Measurements from ENCODE around the gene CDK8.
"Not testable (repeated sequence)": the region's sequence is repeated elsewhere in the genome, so short reads cannot be mapped to it uniquely, and the experiment has no call there.

Gene CDK8

DNA sequence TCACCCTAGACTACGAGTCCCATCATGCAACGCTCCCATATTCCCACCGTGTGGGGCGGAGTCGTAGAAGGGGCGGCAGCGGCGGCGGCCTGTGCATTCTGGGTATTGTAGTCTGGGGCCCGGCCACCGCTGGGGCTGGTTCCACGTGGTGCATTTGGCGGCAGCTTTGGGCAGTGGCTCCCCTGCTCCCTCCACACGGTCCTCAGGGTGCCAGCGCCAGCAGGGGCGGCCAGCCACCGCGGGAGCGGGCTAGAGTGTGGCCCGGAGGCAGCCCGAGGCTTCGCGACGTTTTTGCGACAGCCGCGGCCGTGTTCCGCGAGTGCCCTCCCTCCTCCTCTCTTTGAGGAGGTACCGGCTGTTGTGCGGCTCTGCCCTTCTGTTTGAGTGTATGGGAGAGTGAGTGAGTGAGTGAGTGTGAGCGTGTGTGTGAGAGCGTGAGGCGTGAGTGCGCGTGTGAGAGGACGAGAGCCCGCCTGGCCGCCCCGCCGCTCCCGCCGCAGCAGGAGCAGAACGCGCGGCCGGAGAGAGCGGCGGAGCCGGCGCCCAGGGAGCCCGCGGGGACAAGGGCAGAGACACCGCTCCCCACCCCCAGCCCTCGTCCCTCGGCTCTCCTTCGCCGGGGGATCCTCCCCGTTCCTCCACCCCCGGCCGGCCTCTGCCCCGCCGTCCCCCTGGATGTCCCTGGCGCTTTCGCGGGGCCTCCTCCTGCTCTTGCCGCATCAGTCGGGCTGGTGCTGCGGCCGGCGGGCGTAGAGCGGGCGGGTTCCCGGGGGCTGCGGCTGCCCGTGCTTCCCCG, at the start of gene CDK8:
CDK8 (plus strand) TSS at position 343 of the 796 bp plus-strand sequence. CDS start 513 bp downstream, outside the sequence.
- peak; percentile 96 for DNase-seq

DNA sequence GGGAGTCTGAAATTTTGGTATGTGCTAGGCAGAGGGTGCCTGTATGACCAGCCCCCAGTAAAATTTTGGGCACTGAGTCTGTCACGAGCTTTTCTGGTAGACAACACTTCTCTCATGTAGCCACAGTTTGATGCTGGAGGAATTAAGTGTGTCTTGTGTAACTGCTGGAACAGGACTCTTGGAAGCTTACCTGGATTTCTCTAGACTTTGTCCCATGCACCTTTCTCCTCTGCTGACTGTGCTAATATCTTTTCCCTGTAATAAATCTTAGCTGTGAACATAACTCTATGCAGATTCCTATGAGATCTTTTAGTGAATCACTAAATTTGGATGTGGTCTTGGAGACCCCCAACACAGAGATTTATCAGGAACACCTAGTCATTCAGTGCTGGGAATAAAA, 45.6 kb upstream of the CDK8 start:
- no peak for DNase-seq

DNA sequence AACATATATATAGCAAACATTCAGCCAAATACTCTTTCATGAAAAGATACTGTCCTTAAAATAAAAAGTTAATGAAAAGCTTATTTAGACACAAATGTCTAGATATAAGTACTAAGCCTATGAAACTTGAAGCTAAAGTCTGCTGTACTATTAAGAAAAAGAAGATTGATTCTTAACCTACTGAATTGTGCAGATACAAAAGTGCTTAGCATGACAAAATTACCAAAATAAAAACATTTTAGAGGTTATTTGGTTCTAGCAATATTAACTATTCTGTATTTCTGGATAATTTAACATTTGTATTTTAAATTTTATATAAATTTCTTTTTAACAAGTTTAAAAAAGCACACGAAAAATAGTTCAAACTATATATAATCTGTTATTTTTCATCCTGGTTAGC, 40.6 kb upstream of the CDK8 start:
- DNase-seq: no peak

DNA sequence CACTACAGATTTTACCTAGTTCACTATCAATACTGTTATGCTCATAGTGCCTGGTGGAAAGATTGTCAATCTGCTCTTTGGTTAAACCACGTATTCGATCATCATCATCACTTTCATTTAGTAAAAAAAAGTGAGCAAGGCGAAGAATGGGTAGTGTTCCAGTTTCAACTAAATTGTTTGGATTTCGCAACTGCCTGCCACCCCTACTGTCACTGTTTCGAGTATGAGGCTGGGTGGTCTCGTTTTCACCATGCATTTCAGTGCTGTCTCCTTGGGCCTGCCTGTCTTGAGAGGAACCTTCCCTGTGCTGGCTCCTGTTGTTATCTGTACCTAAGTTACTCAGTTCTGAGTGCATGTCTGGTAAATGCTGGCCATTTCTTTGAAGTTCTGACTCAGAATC, 39.9 kb upstream of the CDK8 start:
- no peak for DNase-seq

DNA sequence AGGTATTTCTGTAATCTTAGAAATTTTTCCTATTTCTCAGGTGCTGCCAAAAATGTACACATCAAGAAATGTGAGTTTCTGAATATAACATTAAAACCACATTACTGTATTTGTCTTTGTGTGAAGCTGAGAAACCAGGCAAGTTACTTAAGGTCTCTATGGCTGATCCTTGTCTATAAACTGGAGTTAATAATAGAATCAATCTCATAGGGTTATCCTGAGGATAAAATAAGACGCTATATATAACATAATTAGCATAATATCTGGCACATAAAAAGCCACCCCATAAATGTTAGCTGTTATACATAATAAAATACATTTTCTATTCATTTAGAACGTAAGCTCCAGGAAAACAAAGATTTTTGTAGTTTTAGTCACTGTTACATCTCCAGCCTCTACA, 37.9 kb upstream of the CDK8 start:
- DNase-seq: no peak

DNA sequence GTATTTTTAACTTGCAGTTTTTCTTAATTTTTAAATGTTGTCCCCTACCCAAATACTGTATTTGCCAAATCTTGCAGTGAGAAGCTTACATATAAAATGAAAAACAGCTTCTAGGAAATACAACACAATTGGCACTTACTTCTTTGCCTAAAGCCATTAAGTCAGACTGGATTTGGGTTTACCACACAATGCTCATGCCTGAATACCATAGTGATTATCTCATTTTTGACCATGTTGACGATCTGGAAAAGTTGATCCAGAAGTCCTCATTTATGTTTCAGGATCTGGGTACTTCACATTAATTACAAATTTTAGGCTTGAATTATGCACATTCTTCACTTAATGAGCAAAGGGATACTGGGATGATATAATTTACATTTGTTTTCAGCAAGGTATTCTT, 34.2 kb upstream of the CDK8 start:
- peak; percentile 26 for DNase-seq

DNA sequence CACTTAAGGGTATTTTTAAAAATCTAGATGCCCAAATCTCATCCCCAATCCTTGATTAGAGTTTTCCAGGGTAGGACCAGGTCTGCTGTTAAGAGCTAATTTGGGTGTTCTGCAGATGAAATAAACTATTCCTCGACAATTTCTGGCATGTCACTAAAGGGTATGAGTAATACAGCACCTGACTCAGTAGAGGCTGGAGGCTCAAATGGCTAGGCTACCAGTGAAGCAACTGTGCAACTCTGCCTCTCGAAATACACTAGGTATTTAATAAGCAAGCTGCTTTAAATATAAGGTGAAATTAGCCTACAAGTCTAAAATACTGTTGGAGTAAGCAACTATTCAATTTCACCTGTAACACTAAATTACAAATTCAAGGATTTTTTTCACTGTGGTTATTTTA, 33.4 kb upstream of the CDK8 start:
- DNase-seq: peak; percentile 28

DNA sequence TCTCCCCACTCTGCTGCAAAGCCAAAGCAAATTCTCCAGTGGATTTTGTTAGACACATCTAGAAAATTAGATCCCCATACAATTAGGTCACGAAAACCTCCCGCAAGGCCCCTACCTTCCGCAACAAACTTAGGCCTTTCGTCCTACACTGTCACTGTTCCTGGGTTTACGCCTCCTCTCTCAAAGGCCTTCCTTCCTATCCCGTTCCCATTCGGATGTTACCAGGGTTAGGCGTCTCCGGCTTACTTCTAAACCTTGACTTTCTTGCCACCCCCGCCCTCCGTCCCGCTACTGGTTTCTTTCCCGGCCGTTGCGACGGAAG, 32.6 kb upstream of the CDK8 start:
- no peak for DNase-seq

DNA sequence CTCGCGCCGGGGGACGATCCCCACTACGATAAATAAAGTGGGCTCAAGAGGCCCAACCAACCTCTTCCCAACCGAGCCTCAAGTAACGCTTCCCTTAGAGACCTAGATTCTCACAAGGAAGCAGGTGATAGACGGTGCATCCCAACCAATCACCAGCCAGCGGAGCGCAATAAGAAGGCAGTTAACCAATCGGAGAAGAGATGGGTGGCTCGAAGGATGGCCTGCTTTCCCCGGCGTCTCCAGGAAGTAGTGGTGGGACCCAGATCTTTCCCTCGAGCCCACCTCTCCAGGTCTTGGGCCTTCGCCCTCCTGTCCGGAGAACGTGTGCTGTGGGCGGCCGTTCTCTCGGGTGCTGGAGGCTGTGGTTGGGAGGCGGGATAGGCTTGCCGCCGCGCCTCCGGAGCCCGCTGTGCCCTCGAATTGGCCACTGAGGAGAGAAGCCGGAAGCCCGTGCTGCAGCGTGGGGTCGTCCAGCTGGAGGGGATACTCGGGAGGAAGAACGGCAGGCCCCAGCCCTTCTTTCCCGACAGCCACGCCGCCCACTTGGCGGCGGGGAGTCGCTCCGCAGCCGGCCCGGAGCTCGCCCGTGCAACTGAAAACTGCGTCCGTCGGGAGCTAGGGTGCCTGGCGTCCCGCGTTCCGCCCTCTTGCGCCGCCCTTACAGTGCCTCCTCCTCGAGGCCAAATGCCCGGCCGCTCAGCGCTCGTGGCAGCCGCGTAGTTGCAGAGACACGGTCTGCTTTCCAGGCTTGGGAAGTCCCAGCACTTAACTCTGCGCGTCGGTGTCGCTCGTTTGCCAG, 32.0 kb upstream of the CDK8 start, which contains the start of gene RNF6:
RNF6 (minus strand) TSS at position 594 of the 799 bp plus-strand sequence. CDS start 2,665 bp downstream, outside the sequence.
- DNase-seq: peak; percentile 99

DNA sequence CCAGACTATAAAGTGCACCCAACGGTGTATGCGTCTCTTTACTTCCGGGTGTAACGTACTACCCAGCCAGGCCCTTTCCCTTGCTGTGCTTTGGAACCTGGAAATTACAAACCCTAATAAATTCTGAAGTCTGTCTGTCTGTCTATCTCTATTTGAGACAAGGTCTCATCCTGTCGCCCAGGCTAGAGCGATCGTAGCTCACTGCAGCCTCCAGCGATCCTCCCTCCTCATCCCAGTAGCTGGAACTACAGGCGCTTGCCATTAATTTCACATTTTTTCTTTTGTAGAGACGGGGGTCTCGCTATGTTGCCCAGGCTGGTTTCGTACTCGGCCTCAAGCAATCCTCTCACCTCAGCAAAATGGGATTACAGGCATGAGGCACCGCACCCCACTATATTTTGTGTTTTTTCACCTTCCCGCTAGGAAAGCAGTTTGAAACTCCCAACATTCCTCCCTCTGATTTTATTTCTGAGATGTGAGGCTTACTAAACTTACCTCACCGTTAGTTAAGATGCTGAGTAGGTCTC, 31.3 kb upstream of the CDK8 start:
- DNase-seq: no peak

DNA sequence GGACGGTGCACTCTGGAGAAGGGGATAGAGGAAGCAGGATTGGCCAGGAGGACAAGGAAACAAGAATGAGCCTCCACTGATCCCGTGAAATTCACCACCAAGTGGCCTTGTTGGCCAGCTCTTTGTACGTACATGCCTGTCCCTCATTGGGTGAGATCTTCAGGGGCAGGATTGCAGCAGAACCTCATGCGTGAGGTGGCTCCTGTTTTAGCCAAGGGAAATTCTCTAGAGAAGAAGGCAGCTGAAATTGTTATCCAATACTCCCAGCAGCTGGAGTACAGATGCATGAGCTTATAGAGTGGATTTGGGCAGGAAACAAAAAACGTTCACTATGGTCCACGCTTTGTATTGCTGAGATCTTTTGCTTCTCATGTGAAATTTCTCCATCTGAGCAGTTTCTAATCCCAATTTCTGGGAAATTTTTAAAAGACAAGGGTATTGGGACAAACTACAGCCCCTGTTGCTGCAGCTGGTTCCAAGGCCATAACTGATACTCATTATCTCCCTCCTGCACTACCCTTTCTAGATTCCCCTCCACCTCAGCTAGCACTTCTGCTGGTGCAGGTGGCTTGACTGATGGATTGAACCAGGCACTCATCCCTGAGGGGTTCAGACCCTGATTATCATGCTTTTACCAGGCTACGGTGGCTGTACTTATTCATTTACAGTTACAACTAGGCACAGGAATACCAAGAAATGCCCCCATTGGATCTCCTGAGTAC, 27.9 kb upstream of the CDK8 start:
- DNase-seq: no peak

DNA sequence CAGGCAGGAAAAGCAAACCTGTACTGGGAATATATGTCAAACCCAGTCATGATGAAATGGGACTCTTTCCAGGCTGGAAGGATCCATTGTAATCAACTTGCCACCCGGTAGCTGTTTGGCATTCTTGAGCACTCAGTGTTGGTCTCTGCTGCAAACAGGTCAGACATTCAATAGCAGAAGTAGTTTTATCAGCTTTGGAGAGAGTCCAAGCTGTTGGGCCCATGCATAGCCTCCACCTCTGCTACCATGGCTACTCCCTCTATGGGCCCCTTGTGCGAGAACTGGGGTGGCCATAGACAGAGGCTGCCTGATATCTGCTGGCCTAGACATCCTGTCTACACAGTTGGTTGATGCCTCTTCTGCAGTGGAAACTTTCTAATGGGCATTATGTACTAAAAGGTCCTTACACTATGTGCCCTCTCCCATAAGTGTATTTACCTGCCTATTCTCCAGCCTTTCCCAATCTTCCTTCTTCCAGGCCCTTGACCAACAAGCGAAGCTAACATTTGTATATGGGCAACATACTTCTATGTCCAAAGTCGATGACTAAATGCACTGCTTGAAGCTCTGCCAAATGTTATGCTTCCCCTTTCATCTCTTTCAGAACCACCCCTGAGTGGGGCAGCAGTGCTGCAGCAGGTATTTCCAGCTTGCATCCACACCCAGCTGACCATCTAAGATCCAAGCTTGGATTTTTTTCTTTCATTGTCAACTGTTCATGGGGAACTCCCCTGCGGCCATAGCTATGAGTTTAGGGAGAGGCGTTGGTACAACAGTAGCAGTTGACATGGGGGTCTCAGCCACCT, 26.6 kb upstream of the CDK8 start:
- DNase-seq: no peak

DNA sequence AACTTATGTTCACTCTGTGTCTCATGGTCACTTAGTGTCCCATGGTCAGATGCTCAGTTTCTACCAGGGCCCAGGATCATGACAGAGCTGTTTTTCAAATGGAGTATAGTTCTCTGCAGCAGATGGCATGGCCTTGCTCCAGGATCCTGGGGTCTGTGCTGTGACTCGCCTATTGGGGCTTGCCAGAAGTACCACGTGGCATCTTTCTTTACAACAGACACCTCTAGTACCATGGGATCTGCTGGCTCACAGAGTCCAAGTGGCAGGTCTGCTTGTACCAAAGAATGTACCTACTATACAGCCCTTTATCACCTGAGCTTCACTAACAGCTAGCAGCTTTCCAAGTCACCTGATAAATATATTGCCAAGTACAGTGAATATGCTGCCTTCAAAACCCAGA, 25.8 kb upstream of the CDK8 start:
- DNase-seq: no peak

DNA sequence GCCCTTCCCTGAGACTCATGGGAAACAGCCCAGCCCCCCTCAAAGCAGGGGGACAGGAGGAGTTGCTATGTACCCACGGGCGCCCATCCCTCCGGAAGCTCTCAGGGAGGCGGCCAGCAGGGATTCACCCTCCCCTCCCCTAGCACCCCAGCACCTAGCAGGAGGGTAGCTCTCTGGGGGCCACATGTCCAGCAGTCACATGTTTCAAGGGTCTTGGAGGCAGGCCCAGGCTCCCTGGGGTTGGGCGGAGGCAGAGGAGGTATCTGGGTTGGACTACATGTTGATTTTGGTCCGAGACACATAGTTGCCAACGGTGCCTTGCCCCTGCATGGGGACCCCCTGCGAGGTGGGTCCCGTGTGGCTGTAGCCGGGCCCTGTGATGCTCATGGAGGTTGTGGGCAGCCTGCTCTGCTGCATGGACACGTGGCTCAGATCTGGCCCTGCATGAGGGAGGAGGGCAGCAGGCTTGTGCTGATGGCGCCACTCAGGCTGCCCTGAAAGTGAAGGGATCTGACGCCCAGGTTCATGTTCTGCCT, 24.8 kb upstream of the CDK8 start:
- DNase-seq: no peak

DNA sequence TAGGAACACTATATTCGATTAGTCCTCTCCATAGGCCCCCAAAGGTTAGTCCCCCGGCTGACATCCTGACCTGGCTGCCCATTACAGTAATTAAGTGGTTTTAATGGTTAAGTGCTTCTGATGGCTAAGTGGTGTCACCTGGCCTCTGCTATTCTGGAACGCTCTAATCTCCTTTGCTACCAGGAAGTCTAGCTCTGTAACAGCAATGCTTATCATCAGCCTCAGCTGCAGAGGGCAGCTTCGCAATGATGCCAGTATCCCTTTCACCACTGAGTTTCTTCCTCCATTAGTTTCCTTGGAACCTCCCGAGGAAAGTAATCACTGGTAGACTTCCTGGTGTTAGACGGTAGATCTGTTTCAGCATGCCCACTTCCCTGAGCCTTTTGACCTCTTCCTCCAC, 23.2 kb upstream of the CDK8 start:
- no peak for DNase-seq

DNA sequence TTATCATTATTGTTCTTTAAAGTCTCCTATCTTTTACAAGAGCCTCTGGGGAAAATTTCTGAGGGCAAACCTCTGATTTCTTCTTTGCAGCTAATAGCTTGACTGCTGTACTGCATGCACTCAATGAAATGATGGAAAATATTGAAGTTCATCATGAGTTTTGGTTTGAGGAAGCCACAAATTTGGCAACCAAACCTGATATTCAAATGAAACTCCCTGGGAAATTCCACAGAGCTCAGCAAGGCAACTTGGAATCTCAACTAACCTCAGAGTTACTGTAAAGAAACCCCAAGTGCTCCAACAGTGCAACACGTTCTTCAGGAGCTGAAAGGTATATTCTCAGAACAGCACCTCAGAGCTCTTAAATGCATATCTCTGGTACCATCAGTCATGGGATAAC, 17.6 kb upstream of the CDK8 start:
- no peak for DNase-seq

DNA sequence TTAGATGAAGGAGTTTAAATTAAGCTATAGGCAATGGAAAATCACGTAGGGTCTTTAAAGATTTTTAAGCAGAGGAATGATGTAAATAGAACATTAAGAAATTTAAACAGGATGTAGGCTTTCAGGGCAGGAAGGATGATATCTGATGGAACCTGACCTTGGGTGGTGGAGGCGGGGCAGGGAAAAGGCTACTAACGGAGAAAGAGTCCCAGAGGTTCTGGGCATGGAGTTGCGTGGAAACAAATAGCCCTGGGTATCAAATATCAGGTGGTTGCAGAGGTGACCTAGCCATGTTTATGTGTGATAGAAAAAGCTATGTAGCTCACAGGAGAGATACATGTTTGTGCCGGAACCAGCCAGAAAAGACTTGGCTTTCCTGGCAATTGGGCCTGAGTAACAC, 7.8 kb upstream of the CDK8 start:
- no peak for DNase-seq

DNA sequence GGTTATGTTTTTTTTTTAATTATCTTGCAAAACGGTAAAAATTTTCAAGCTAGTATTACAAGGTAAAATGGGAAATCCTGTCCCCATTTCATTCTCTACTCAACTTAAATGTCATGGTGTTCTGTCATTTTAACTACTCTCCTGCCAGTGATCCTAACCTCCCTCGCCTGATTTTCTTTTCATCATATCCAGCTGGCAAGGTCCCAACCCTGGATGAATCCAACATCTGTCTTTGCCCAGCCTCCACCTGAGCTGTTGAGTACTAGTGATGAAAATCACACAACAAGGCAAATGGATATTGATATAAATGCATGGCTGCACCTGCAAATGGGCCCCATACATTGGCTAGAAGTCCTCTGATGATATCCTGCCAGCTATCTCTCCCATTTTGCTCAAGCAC, 6.9 kb upstream of the CDK8 start:
- no peak for DNase-seq

DNA sequence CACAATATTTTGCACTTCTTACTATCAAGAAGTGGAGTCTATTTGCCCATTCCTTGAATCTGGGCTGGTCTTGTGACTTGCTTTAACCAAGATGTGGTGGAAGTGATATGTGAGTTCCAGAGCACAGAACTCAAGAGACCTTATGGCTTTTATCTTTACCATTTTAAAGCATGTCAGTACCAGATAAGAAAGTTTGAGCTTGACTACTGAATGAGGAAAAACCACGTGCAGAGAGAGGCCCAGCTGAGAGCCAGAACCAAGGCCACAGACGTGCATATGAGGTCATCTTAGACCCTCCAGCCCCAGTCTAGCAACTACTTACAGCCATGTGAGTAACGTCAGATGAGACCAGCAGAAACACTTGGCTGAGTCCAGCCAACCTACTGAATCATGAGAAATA, 6.3 kb upstream of the CDK8 start:
- no peak for DNase-seq

DNA sequence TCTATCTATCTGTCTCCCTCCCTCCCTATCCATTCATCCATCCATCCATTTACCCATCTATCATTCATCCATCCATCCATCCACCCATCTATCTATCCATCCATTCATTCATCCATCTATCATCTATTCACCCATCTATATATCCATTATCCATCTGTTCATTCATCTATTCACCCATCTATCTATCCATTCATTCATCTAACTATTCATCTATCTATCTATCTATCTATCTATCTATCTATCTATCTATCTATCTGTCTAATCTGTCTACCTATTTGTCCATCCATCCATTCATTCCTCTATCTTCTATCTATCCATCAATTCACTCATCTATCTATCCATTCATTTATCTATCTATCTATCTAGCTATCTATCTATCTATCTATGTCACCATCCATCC, 4.4 kb upstream of the CDK8 start:
- no peak for DNase-seq

DNA sequence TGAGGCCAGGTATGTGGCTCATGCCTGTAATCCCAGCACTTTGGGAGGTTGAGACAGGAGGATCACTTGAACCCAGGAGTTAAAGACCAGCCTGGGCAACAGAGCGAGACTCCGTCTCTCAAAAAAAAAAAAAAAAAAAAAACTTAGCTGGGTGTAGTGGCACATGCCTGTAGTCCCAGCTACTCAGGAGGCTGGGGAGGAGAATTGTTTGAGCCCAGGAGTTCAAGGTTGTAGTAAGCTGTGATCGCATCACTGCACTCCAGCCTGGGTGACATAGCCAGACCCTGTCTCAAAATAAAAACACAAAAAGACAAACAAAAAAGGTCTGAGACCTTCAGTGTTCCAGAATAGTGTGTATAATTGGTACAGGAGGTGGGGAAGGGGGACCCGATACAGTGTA, 1.9 kb upstream of the CDK8 start:
- DNase-seq: not testable (repeated sequence)

DNA sequence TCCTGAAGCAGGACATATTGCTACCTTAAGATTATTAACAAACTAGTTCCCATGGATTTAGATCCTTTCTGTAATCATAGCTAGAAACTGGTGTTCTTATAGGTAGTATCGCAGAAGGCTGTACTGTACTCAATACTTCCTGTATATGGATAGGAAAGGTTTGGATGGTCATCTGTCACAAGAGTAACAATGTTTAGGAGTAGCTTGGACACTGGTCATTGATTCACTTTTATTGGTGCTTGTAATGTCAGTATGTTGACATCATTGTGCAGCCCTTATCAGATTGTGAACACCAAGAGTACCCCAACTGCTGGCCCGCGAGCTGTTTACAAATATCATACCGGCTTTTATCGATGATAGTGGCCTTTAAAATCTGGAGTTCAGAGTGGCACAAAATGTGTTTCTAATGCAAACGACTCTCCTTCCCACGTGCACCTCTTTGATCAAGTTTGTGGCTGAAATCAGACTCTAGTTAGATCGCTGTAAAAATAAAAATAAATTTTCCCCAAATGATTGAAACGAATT, 605 bp upstream of the CDK8 start:
- no peak for DNase-seq
